Subcutaneous adipose tissue (tissue), 4 donors: Measurements from ENCODE around the gene GABRB1. TPM values are rescaled to one million over a fixed set of nuclear protein-coding genes. Genes with fewer than 3 reads are reported as not detected.

Experiments used
- CTCF ChIP-seq: fragments of 450-650 bp; IDR thresholded peaks from one replicate; pipeline ENCODE4 v1.5.1; 2016; ENCODE audit warnings: low read depth, mild to moderate bottlenecking, control low read depth, antibody characterized with exemption, moderate library complexity
- total RNA-seq, 4 donors: library from RNA; depleted of rRNA; stranded (reverse); fragments of >200 nt; gene quantifications; one replicate each; pipeline ENCODE4 v1.1.0, GENCODE V29; 2016

GABRB1 gene
- total RNA-seq, 4 donors from 2014 or later = not detected

GRCh38 chr4:47110546-47111132, 79.3 kb downstream of the GABRB1 start:
- TF ChIP-seq CTCF = no peak

- no peak for TF ChIP-seq CTCF
Observed at GRCh38 chr4:47118192-47118929, 87.0 kb downstream of the GABRB1 start.

- TF ChIP-seq CTCF = no peak
Observed at GRCh38 chr4:47120783-47121182, 89.4 kb downstream of the GABRB1 start.

- TF ChIP-seq CTCF = no peak
Observed at GRCh38 chr4:47122592-47123291, 91.4 kb downstream of the GABRB1 start.

GRCh38 chr4:47128991-47129390, 97.6 kb downstream of the GABRB1 start:
- TF ChIP-seq CTCF = no peak

- TF ChIP-seq CTCF = no peak
Observed at GRCh38 chr4:47135210-47135609, 103.8 kb downstream of the GABRB1 start.

GRCh38 chr4:47143261-47143660, 111.9 kb downstream of the GABRB1 start:
- no peak for TF ChIP-seq CTCF
